CD4-positive, alpha-beta T cell (primary cell): ENCODE measurements around the gene FOXN1. TPM values are rescaled to one million over a fixed set of nuclear protein-coding genes. Genes with fewer than 3 reads are reported as not detected.
A peak's percentile ranks its signal among the peaks of the same experiment; 100 is the strongest.

Experiments
- ATAC-seq: fragments of 200-7000 bp; cut with Tn5 transposase; one replicate; pipeline ENCODE4 v1.10.0; 2022; ENCODE audit warnings: mild to moderate bottlenecking; ENCODE audit not compliant: poor library complexity
- CTCF ChIA-PET: fragments of 350-600 bp; sonication (Branson Sonifier 250); formaldehyde crosslinking; loops from one replicate; lab custom pipeline; 2021; ENCODE audit warnings: antibody characterized with exemption, inconsistent platforms; lab: Charles Lee
- POLR2A ChIA-PET: fragments of 350-600 bp; sonication (Branson Sonifier 250); formaldehyde crosslinking; loops from one replicate; lab custom pipeline; 2021; ENCODE audit warnings: antibody characterized with exemption, inconsistent platforms; lab: Charles Lee
- DNase-seq, 14 experiments: peaks; one replicate each; pipeline ENCODE4 v3.0.0-alpha.2; 2013 to 2020; ENCODE audit warnings: mixed read lengths in 2 of 14
- H3K27ac ChIP-seq, 2 donors: one replicate each; pipeline versions ENCODE4 v1.5.1 to v1.7.0; 2013; ENCODE audit warnings: low read length in 2 of 2, low read depth in 1 of 2, mild to moderate bottlenecking in 1 of 2
- H3K27me3 ChIP-seq, 2 experiments: 1 replicate in 1 of 2; 2 replicates in 1 of 2; pipeline versions ENCODE4 v1.6.1 to v1.7.0; 2013; ENCODE audit warnings: low read length in 2 of 2, control low read depth in 1 of 2, mild to moderate bottlenecking in 1 of 2, moderate library complexity in 1 of 2; ENCODE audit not compliant: insufficient read depth in 2 of 2, control insufficient read depth in 1 of 2
- H3K36me3 ChIP-seq: one replicate; pipeline ENCODE4 v1.6.1; 2013; ENCODE audit warnings: low read length, control low read depth; ENCODE audit not compliant: insufficient read depth
- H3K4me1 ChIP-seq: one replicate; pipeline ENCODE4 v1.6.1; 2013; ENCODE audit warnings: low read length, control low read depth; ENCODE audit not compliant: insufficient read depth
- H3K4me3 ChIP-seq: one replicate; pipeline ENCODE4 v1.5.1; 2013; ENCODE audit warnings: mild to moderate bottlenecking, low read length, moderate library complexity
- H3K9me3 ChIP-seq, 2 experiments: 1 replicate in 1 of 2; 2 replicates in 1 of 2; pipeline versions ENCODE4 v1.6.1 to v1.7.0; 2013; ENCODE audit warnings: low read length in 2 of 2, mild to moderate bottlenecking in 2 of 2, control low read depth in 1 of 2, moderate library complexity in 1 of 2; ENCODE audit not compliant: control insufficient read depth in 1 of 2, insufficient read depth in 1 of 2
- H3K27ac Mint-ChIP-seq: one replicate; pipeline ENCODE4 v1.8.0; 2020; ENCODE audit warnings: mixed read lengths
- H3K27me3 Mint-ChIP-seq: one replicate; pipeline ENCODE4 v1.8.0; 2021; ENCODE audit warnings: mixed read lengths
- H3K36me3 Mint-ChIP-seq: one replicate; pipeline ENCODE4 v1.8.0; 2021; ENCODE audit warnings: low read depth, mixed read lengths
- H3K4me1 Mint-ChIP-seq: one replicate; pipeline ENCODE4 v1.8.0; 2021; ENCODE audit warnings: low read depth, mixed read lengths
- H3K4me3 Mint-ChIP-seq: one replicate; pipeline ENCODE4 v1.8.0; 2020; ENCODE audit warnings: mild to moderate bottlenecking, mixed read lengths
- H3K9me3 Mint-ChIP-seq: one replicate; pipeline ENCODE4 v1.8.0; 2020; ENCODE audit warnings: mixed read lengths
- CTCF ChIP-seq: fragments of 200-600 bp; IDR thresholded peaks from one replicate; pipeline ENCODE4 v1.8.0; 2022; ENCODE audit warnings: antibody characterized with exemption, mild to moderate bottlenecking
- intact Hi-C, 2 experiments: fragments of 100-400 bp; cut with DNase I in 1 of 2; cut with micrococcal nuclease in 1 of 2; formaldehyde crosslinking; loops; one replicate each; pipeline versions ENCODE4 v1.15.1 to v1.9.0; 2023 to 2025; cut with DNase I, micrococcal nuclease
- total RNA-seq, 174 experiments: library from RNA in 2 of 174; stranded (reverse) in 2 of 174; gene quantifications; one replicate each; pipeline ENCODE4 v1.2.3 and lab custom pipeline; 2021 to 2026

The FOXN1 gene
- total RNA-seq, 2 experiments from 2014 or later = not detected

DNA sequence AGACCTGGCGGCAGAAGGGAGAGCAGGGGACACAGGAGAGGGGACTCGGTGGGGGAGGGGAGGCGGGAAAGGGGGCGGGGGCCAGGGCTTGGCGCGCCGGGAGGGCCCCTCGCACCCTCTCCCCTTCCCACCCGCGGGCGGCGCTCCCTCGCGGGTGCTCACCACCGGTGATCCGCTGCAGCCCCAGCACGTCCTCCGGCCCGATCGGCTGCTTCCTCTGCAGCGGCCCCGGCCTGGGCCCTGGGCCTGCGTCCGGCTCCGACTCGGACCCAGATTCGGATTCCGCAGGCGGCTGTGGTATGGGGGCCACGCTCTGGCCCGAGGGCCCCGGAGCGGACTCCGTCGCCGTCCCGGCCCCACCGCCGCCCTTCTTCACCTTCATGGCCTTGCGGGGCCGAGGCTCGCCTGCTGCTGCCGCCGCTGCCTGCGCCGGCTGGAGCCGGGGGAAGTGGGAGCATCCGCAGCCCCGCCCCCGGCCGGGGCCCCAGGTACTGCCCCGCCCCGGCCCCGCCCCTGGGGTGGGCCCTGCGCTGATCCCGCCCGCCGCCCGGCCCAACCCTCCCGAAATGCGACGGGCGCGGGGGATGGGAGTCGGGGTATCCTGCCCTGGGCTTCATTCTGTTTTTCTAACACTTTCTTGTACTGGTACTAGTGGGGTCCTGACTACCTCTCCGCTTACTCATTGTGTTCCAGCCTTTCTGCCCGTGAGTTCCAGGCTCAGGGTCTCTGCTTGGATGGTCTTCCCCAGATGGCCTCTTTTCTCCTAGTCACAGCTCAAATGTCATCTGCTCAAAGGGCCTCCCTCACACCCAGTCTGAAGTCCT, 46.2 kb downstream of the FOXN1 start, which contains the start of gene UNC119:
TSS of gene UNC119 (minus strand) at position 449 of the 824 bp plus-strand sequence. CDS start at position 382, 67 bp downstream.
- POLR2A ChIA-PET = interaction anchor here (1.3 to 7.4 kb wide), 3 partner anchors 19 to 92 kb away, joined by 4 to 63 read pairs (median 5); partner anchors contain the start of genes ALDOC, BLTP2 and PIGS
- CTCF ChIA-PET = interaction anchor here (0.6 to 0.9 kb wide), 3 partner anchors 11 to 844 kb away, joined by 3 to 4 read pairs (median 3); no protein-coding TSS in a partner anchor
- Mint-ChIP-seq H3K27me3 (no peaks in the 10 kb centered on the region), H3K36me3 (peaks cover 60% of the 10 kb centered on the region), H3K9me3 (no peaks in the 10 kb centered on the region), H3K4me1 (peaks cover 53% of the 10 kb centered on the region), H3K27ac (peak within 1 kb of the TSS; percentile 93), H3K4me3 (peak within 1 kb of the TSS; percentile 94)
- H3K36me3 ChIP-seq = peaks cover 44% of the 10 kb centered on the region
- no peak for TF ChIP-seq CTCF
- H3K4me3 ChIP-seq = peak within 1 kb of the TSS; percentile 54
- H3K9me3 ChIP-seq = no peaks in the 10 kb centered on the region
- peaks cover 55% of the 10 kb centered on the region for H3K4me1 ChIP-seq
- ATAC-seq (peak; percentile 68), DNase-seq (peak; percentile 62 to 91 (median 77))
- H3K27ac ChIP-seq = peak within 1 kb of the TSS; percentile 48 to 76
- intact Hi-C loops = loop anchor here (1.0 to 2.0 kb wide), 3 partner anchors 19 to 24 kb away; partner anchors contain the start of genes ALDOC (in 2 of the 2) and PIGS (in 1 of the 2)
- H3K27me3 ChIP-seq = no peaks in the 10 kb centered on the region

DNA sequence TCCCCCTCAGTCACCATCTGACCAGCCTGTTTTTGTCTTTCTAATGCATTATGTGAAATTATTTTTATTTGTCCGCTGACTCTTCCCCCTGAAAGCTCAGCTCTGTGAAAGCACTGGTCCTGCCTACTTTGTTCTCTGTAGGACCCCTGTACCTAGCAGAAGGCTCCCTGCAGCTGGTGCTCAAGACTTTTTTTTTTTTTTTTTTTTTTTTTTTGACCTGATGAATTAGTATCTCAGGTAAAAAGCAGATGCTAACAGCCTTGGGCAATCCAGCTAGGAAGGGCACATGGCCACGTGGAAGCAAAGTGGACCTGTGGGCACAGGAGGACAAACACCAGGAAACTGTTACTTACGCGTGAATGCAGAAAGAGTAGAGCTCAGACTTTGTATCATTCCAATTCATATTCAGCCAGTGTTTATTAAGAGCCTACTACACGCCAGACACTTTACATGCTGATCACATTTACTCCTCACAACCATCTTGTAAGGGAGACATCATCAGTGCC, 46.9 kb downstream of the FOXN1 start:
- Mint-ChIP-seq H3K36me3 (peaks cover 60% of the 10 kb centered on the region), H3K27me3 (no peaks in the 10 kb centered on the region), H3K27ac (peak overlapping the region; percentile 82), H3K9me3 (no peaks in the 10 kb centered on the region), H3K4me1 (peaks cover 46% of the 10 kb centered on the region), H3K4me3 (peak overlapping the region; percentile 91)
- ATAC-seq (no peak), DNase-seq (no peak)
- peaks cover 49% of the 10 kb centered on the region for H3K36me3 ChIP-seq
- peaks cover 48% of the 10 kb centered on the region for H3K4me1 ChIP-seq
- CTCF ChIA-PET = interaction anchor here (0.6 to 0.7 kb wide), 3 partner anchors 137 to 843 kb away, joined by 3 read pairs; no protein-coding TSS in a partner anchor
- H3K27ac ChIP-seq = no peak overlapping the region
- POLR2A ChIA-PET = interaction anchor here (1.3 to 7.4 kb wide), 2 partner anchors 19 to 24 kb away, joined by 5 to 63 read pairs; partner anchors contain the start of genes ALDOC and PIGS
- no peak for TF ChIP-seq CTCF
- H3K27me3 ChIP-seq = no peaks in the 10 kb centered on the region
- peak overlapping the region; percentile 32 for H3K4me3 ChIP-seq
- H3K9me3 ChIP-seq = no peaks in the 10 kb centered on the region
- intact Hi-C loops = loop anchor here (1.0 to 2.0 kb wide), 3 partner anchors 18 to 24 kb away; partner anchors contain the start of genes ALDOC (in 2 of the 2) and PIGS (in 1 of the 2)

GRCh38 chr17:28554565-28554964, 48.4 kb downstream of the FOXN1 start:
- peaks cover 63% of the 10 kb centered on the region for H3K36me3 ChIP-seq
- H3K27ac Mint-ChIP-seq = peak overlapping the region; percentile 22
- no peak for DNase-seq
- H3K4me3 Mint-ChIP-seq = peak overlapping the region; percentile 59
- H3K4me1 ChIP-seq = peaks cover 33% of the 10 kb centered on the region
- H3K36me3 Mint-ChIP-seq = peaks cover 73% of the 10 kb centered on the region
- TF ChIP-seq CTCF = peak; percentile 8
- no peak overlapping the region for H3K27ac ChIP-seq
- peaks cover 31% of the 10 kb centered on the region for H3K4me1 Mint-ChIP-seq
- intact Hi-C loops = loop anchor here in 1 of 2 experiments (1.0 kb wide), 1 partner anchor 44 kb away; no protein-coding TSS in a partner anchor
- H3K27me3 Mint-ChIP-seq = no peaks in the 10 kb centered on the region
- ATAC-seq = no peak
- ChIA-PET POLR2A (interaction anchor here (0.6 kb wide), 1 partner anchor 16 kb away, joined by 3 read pairs; no protein-coding TSS in a partner anchor), CTCF (no interaction called here)
- H3K9me3 Mint-ChIP-seq = no peaks in the 10 kb centered on the region
- no peaks in the 10 kb centered on the region for H3K9me3 ChIP-seq
- H3K4me3 ChIP-seq = no peak overlapping the region
- H3K27me3 ChIP-seq = no peaks in the 10 kb centered on the region
